ENCODE results near the gene HSD17B13. TPM values are rescaled to one million over a fixed set of nuclear protein-coding genes. Genes with fewer than 3 reads are reported as not detected.
"Not testable (repeated sequence)": the region's sequence is repeated elsewhere in the genome, so short reads cannot be mapped to it uniquely, and the experiment has no call there.

The HSD17B13 gene
- total and polyA plus RNA-seq, 5 donors, result 0.09 to 0.14 (median 0.12) TPM; not detected in 1

GRCh38 chr4:87293889-87294288 lies 28.8 kb downstream of the HSD17B13 start:
- DNase-seq; H3K27ac ChIP-seq (ENCODE audit: low read length); H3K4me3 ChIP-seq (ENCODE audit: low read length); intact Hi-C loops (cut with DNase I); H3K9me3 ChIP-seq (ENCODE audit: control insufficient read depth, low read length); ATAC-seq; H3K4me1 ChIP-seq (ENCODE audit: control insufficient read depth, insufficient read depth, low read length); H3K27me3 ChIP-seq (ENCODE audit: control insufficient read depth, insufficient read depth): not testable (repeated sequence)
- WGBS, result 93% methylated on average over 7 of the region's 7 CpGs

GRCh38 chr4:87286970-87287369 lies 35.7 kb downstream of the HSD17B13 start:
- ATAC-seq (no peak), DNase-seq (no peak)
- no peaks in the 10 kb centered on the region for H3K9me3 ChIP-seq (ENCODE audit: control insufficient read depth, low read length)
- H3K27ac ChIP-seq (ENCODE audit: low read length), result no peak overlapping the region
- no peaks in the 10 kb centered on the region for H3K27me3 ChIP-seq (ENCODE audit: control insufficient read depth, insufficient read depth)
- H3K4me1 ChIP-seq (ENCODE audit: control insufficient read depth, insufficient read depth, low read length), result no peaks in the 10 kb centered on the region
- WGBS, result 93% methylated on average over 1 of the region's 1 CpG
- intact Hi-C loops (cut with DNase I), result no loop called here
- H3K4me3 ChIP-seq (ENCODE audit: low read length), result no peak overlapping the region

- DNase-seq; H3K4me1 ChIP-seq (ENCODE audit: control insufficient read depth, insufficient read depth, low read length); H3K4me3 ChIP-seq (ENCODE audit: low read length); H3K27ac ChIP-seq (ENCODE audit: low read length); ATAC-seq; H3K27me3 ChIP-seq (ENCODE audit: control insufficient read depth, insufficient read depth); H3K9me3 ChIP-seq (ENCODE audit: control insufficient read depth, low read length); intact Hi-C loops (cut with DNase I): not testable (repeated sequence)
These were observed 38.4 kb downstream of the HSD17B13 start for GRCh38 chr4:87284268-87284667.

- Histone ChIP-seq H3K27me3 (ENCODE audit: control insufficient read depth, insufficient read depth) (no peaks in the 10 kb centered on the region), H3K4me3 (ENCODE audit: low read length) (no peak overlapping the region), H3K4me1 (ENCODE audit: control insufficient read depth, insufficient read depth, low read length) (no peaks in the 10 kb centered on the region), H3K9me3 (ENCODE audit: control insufficient read depth, low read length) (no peaks in the 10 kb centered on the region), H3K27ac (ENCODE audit: low read length) (no peak overlapping the region)
- WGBS, result 70% methylated on average over 3 of the region's 3 CpGs
- DNase-seq (no peak), ATAC-seq (no peak)
- intact Hi-C loops (cut with DNase I), result no loop called here
These were observed 39.5 kb downstream of the HSD17B13 start for GRCh38 chr4:87283151-87283550.

GRCh38 chr4:87281603-87282002 lies 41.1 kb downstream of the HSD17B13 start:
- Histone ChIP-seq H3K9me3 (ENCODE audit: control insufficient read depth, low read length) (no peaks in the 10 kb centered on the region), H3K4me3 (ENCODE audit: low read length) (no peak overlapping the region), H3K4me1 (ENCODE audit: control insufficient read depth, insufficient read depth, low read length) (no peaks in the 10 kb centered on the region), H3K27ac (ENCODE audit: low read length) (no peak overlapping the region), H3K27me3 (ENCODE audit: control insufficient read depth, insufficient read depth) (no peaks in the 10 kb centered on the region)
- intact Hi-C loops (cut with DNase I), result no loop called here
- WGBS, result 73% methylated on average over 1 of the region's 1 CpG
- ATAC-seq (no peak), DNase-seq (no peak)

GRCh38 chr4:87278335-87278794 lies 44.3 kb downstream of the HSD17B13 start:
- intact Hi-C loops (cut with DNase I), result no loop called here
- H3K9me3 ChIP-seq (ENCODE audit: control insufficient read depth, low read length), result no peaks in the 10 kb centered on the region
- H3K27ac ChIP-seq (ENCODE audit: low read length), result no peak overlapping the region
- no peaks in the 10 kb centered on the region for H3K27me3 ChIP-seq (ENCODE audit: control insufficient read depth, insufficient read depth)
- H3K4me3 ChIP-seq (ENCODE audit: low read length), result no peak overlapping the region
- H3K4me1 ChIP-seq (ENCODE audit: control insufficient read depth, insufficient read depth, low read length), result no peaks in the 10 kb centered on the region
- no peak for DNase-seq
- no peak for ATAC-seq
- WGBS, result 62% methylated on average over 3 of the region's 3 CpGs

- Histone ChIP-seq H3K4me3 (ENCODE audit: low read length) (no peak overlapping the region), H3K27me3 (ENCODE audit: control insufficient read depth, insufficient read depth) (no peaks in the 10 kb centered on the region), H3K4me1 (ENCODE audit: control insufficient read depth, insufficient read depth, low read length) (no peaks in the 10 kb centered on the region), H3K27ac (ENCODE audit: low read length) (no peak overlapping the region), H3K9me3 (ENCODE audit: control insufficient read depth, low read length) (no peaks in the 10 kb centered on the region)
- no peak for DNase-seq
- ATAC-seq, result no peak
- intact Hi-C loops (cut with DNase I), result no loop called here
- WGBS, result 96% methylated on average over 2 of the region's 2 CpGs
These were observed 47.4 kb downstream of the HSD17B13 start for GRCh38 chr4:87275311-87275710.

- no peak for ATAC-seq
- intact Hi-C loops (cut with DNase I), result no loop called here
- no peaks in the 10 kb centered on the region for H3K4me1 ChIP-seq (ENCODE audit: control insufficient read depth, insufficient read depth, low read length)
These were observed 47.9 kb downstream of the HSD17B13 start for GRCh38 chr4:87274803-87275202.

GRCh38 chr4:87274327-87274726 lies 48.4 kb downstream of the HSD17B13 start:
- no peaks in the 10 kb centered on the region for H3K27me3 ChIP-seq (ENCODE audit: control insufficient read depth, insufficient read depth)
- DNase-seq, result no peak
- no peak overlapping the region for H3K27ac ChIP-seq (ENCODE audit: low read length)
- intact Hi-C loops (cut with DNase I), result no loop called here
- ATAC-seq, result no peak
- H3K9me3 ChIP-seq (ENCODE audit: control insufficient read depth, low read length), result no peaks in the 10 kb centered on the region
- no peaks in the 10 kb centered on the region for H3K4me1 ChIP-seq (ENCODE audit: control insufficient read depth, insufficient read depth, low read length)
- H3K4me3 ChIP-seq (ENCODE audit: low read length), result no peak overlapping the region

More at GRCh38 chr4:87274803-87275202, 47.9 kb downstream of the HSD17B13 start:
- no peak for DNase-seq
- Histone ChIP-seq H3K4me3 (ENCODE audit: low read length) (no peak overlapping the region), H3K9me3 (ENCODE audit: control insufficient read depth, low read length) (no peaks in the 10 kb centered on the region), H3K27ac (ENCODE audit: low read length) (no peak overlapping the region), H3K27me3 (ENCODE audit: control insufficient read depth, insufficient read depth) (no peaks in the 10 kb centered on the region)

GRCh38 chr4:87270825-87271224 lies 51.9 kb downstream of the HSD17B13 start:
- Histone ChIP-seq H3K4me1 (ENCODE audit: control insufficient read depth, insufficient read depth, low read length) (no peaks in the 10 kb centered on the region), H3K4me3 (ENCODE audit: low read length) (no peak overlapping the region), H3K9me3 (ENCODE audit: control insufficient read depth, low read length) (no peaks in the 10 kb centered on the region), H3K27ac (ENCODE audit: low read length) (no peak overlapping the region), H3K27me3 (ENCODE audit: control insufficient read depth, insufficient read depth) (no peaks in the 10 kb centered on the region)
- ATAC-seq (no peak), DNase-seq (peak in 1 of 3 donors; percentile 6)
- WGBS, result 73% methylated on average over 7 of the region's 7 CpGs
- intact Hi-C loops (cut with DNase I), result no loop called here

GRCh38 chr4:87270144-87270543 lies 52.5 kb downstream of the HSD17B13 start:
- Histone ChIP-seq H3K27me3 (ENCODE audit: control insufficient read depth, insufficient read depth) (no peaks in the 10 kb centered on the region), H3K4me3 (ENCODE audit: low read length) (no peak overlapping the region), H3K27ac (ENCODE audit: low read length) (no peak overlapping the region), H3K4me1 (ENCODE audit: control insufficient read depth, insufficient read depth, low read length) (no peaks in the 10 kb centered on the region), H3K9me3 (ENCODE audit: control insufficient read depth, low read length) (no peaks in the 10 kb centered on the region)
- ATAC-seq, result peak in 1 of 2 donors; percentile 66
- WGBS, result 30% methylated on average over 3 of the region's 3 CpGs
- intact Hi-C loops (cut with DNase I), result no loop called here
- no peak for DNase-seq

- intact Hi-C loops (cut with DNase I), result loop anchor here in 1 of 4 donors (10.0 kb wide), 1 partner anchor 936 kb away; no protein-coding TSS in a partner anchor
- 86% methylated on average over 5 of the region's 5 CpGs for WGBS
These were observed 54.3 kb downstream of the HSD17B13 start for GRCh38 chr4:87268411-87268810.

More at GRCh38 chr4:87268411-87268810, 54.3 kb downstream of the HSD17B13 start:
- H3K27ac ChIP-seq (ENCODE audit: low read length), result no peak overlapping the region
- H3K27me3 ChIP-seq (ENCODE audit: control insufficient read depth, insufficient read depth), result no peaks in the 10 kb centered on the region
- ATAC-seq (no peak), DNase-seq (no peak)
- no peak overlapping the region for H3K4me3 ChIP-seq (ENCODE audit: low read length)
- no peaks in the 10 kb centered on the region for H3K9me3 ChIP-seq (ENCODE audit: control insufficient read depth, low read length)
- H3K4me1 ChIP-seq (ENCODE audit: control insufficient read depth, insufficient read depth, low read length), result no peaks in the 10 kb centered on the region

Data from right cardiac atrium (tissue), 5 donors.